G401.6 (cell line): ENCODE results near the gene RETREG1.
"Not testable (repeated sequence)": the region's sequence is repeated elsewhere in the genome, so short reads cannot be mapped to it uniquely, and the experiment has no call there.

Experiments used
- FAIRE-seq: peaks from 2 replicates; lab custom pipeline; 2012; peaks lifted over from hg19 to GRCh38; lab: Jason Lieb, UNC

RETREG1 gene

GRCh38 chr5:16551628-16552027, 65.2 kb downstream of the RETREG1 start:
- no peak for FAIRE-seq

DNA sequence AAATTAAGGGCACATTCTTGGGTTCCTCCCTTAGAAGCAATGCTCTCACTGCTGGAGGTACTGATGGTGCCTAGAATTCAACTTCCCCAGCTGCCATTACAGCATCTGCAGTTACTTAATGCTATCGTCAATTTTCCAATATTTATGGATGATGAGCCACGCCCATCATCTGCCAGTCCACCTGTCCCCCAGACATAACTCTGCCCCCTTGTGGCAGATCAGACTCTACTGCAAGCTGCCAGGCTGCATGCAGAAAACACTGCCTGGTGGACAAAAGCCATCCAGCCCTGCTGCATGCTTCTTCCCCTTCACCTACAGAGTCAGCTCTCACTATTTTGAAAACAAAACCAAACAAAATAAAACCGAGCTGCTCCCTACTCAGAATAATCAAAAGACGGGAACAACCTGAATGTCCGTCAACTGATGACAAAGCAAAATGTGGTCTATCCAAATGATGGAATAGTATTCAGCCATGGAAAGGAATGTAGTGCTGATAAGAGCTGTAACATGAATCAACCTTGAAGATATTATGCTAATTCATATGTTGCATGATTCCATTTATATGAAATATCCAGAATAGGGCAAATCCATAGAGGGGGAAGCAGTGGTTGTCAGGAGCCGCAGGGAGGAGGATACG, 66.4 kb downstream of the RETREG1 start:
- no peak for FAIRE-seq

- FAIRE-seq, result no peak
Observed at GRCh38 chr5:16549491-16550206, 67.1 kb downstream of the RETREG1 start.

GRCh38 chr5:16548812-16549211, 68.0 kb downstream of the RETREG1 start:
- FAIRE-seq, result no peak

DNA sequence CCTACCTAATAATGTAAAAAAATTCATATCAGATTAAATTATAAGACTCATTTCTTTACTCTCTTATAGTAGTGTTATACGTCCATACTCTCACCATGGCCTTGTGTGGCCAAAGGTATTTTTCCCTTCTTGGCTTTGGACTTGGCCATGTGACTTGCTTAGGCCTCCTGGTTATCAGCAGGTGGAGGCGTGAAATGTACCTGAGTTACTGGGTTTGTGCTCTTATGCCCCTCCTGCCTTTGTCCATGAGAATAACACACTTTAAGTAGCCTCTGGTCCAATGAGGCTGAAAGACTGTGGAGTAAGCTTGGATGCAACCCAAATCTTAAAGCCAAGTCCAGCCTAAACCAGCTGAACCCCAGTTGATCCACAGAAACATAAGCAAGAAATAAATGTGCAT, 68.7 kb downstream of the RETREG1 start:
- no peak for FAIRE-seq

DNA sequence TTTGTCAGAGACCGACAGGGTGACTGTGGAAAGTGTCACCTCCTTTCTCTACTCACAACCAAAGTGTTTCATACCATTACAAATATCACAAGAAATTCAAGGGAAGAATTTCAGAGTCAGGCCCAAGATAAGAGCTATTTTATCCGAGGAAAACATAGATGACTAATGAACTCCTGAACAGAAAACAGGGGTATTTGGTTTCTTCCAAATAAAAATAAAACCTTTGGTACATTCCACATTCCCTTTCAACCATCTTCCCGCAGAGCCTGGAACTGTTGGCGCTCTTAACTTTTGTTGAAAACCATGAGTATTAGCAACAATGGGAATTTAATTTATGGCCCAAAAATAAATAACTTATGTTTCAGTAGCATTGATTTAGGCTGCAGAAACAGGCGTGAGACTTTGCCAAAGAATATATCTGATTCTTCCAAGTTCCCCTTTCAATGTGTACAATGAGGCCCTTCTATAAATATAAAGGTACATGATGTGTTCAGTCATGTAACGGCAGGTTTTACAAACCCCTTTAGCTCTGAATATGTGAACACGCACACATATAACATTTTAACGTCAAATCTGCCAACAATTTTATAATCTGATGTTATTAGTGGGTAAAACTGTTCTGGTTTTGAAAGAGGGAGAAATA, 69.5 kb downstream of the RETREG1 start:
- no peak for FAIRE-seq

DNA sequence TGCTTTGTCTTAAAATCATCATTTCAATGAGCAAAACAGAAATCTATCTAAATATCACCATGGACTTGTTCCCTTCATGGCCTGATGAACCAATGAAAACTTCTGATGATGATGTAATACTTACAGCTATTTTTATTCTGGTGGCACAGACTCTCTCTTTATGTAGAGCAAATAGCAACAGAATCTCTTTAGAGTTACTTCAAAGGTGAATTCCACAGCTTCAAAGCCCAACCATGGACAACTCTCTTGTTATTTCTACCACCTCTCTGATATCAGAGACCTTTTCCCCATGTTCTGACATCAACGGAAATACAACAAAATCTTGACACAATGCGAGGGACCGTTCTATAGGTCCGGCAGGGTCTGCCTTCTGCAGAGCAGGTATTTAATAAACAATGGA, 70.1 kb downstream of the RETREG1 start:
- FAIRE-seq, result no peak

DNA sequence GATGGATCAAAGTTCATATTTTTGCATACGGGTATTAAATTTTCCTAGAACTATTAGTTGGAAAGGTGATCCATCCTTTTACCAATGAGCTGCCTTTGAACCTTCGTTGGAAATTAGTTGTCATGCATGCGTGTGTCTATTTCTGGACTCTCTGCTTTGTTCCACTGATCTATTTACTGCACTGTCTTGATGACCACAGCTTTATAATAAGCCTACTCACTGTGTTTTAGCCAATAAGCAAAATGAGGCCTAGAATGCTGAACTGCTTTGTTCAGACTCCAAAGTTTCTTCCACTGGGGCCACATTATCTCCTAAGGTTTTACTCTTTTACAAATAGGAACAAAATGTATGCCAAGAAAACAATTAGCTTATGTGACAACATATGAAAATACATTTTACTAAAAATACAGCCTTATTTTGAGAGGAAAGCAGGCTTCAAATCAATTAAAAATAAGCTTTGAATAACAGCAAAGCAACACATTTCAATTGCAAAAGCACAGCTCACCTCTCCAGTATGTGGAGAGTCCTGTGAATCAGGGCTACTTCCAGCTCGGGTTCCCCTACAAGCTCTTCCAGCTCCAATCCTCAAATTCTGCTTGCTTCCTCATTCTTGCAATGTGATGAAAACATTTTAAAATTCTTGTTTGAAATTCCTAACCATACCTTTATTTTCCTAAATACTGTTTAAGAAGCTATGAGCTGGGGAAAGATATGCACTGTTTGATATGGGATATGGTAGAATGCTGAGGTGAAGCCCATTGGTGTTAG, 72.0 kb downstream of the RETREG1 start:
- no peak for FAIRE-seq

DNA sequence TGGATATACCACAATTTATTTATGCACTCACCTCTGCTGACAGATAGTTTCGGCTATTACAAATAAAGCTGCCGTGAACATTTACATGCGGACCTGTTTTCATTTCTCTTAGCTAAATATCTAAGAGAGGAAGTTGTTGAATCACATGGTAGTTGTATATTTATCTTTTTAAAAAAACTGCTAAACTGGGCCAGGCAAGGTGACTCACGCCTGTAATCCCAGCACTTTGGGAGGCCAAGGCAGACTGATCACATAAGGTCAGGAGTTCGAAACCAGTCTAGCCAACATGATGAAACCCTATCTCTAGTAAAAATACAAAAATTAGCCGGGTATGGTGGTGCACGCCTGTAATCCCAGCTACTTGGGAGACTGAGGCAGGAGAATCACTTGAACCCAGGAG, 73.6 kb downstream of the RETREG1 start:
- FAIRE-seq, result not testable (repeated sequence)

DNA sequence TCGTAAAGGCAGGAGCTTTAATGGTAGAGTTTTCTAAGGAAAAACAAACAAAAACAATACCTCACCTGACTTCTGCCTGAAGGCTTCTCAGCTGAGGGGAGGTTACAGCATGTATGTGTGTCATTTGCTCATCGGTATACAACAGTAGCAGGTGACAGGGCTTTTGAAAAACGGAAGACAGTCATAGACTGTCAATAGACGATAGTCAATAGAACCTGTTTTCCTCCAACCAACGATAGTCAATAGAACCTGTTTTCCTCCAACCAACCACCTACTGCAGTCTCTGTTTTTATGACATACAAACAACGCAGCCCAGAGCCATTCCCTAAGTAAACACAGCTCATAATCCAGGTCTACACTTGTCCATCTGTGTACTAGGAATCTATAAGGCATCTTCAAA, 74.6 kb downstream of the RETREG1 start:
- FAIRE-seq, result no peak

DNA sequence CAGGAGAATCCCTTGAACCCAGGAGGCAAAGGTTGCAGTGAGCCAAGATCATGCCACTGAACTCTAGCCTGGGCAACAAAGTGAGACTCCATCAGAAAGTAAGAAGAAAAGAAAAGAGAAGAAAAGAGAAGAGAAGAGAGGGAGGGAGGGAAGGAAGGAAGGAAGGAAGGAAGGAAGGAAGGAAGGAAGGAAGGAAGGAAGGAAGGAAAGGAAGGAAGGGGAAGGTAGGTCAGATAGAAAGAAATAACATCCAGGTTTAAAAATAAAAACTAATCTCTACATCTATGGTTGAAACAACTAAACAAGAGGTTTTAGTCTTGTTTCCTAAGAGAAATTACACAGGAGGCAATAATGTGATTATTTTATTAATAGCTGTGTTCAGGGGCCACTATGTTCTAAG, 75.2 kb downstream of the RETREG1 start:
- FAIRE-seq, result not testable (repeated sequence)

DNA sequence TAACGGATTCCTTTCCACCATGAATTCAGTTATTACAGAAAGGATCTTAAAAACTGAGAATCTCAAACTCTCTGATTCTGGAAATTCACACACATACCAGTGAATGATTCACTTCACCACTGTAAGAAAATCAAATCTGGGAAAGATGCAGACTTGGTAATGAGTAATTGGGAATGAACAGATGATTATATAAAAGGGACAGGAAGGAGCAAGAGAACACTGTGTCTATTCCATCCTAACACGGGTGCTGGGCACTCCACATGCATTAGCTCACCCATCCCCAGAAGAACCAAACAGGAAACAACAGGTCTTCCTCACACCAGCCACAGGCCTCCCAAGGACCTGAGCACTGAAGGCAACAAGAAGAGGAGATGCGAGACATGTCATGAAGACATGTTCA, 76.4 kb downstream of the RETREG1 start:
- FAIRE-seq, result no peak

GRCh38 chr5:16539169-16539666, 77.6 kb downstream of the RETREG1 start:
- no peak for FAIRE-seq

DNA sequence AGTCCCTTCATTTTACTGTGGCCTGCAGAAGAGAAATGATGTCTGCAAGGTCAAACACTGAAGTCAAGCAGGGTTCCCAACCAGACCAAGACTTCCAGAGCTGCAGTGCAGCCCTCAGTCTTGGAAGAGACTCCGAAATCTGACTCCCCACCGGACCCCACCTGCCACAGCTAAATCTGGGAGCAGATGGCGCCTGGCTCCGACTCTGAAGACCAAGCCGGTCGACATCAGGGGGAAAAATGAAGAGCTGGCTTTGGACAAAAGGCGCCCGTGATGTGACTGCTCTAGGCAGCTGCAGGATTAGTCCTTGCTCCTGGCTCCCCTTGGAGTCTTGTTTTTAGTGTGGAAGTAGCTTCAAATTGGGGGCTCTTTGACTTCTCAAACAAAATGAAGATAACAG, 78.8 kb downstream of the RETREG1 start:
- FAIRE-seq, result no peak

GRCh38 chr5:16536818-16537217, 80.0 kb downstream of the RETREG1 start:
- no peak for FAIRE-seq

- FAIRE-seq, result no peak
Observed at GRCh38 chr5:16536246-16536645, 80.6 kb downstream of the RETREG1 start.

DNA sequence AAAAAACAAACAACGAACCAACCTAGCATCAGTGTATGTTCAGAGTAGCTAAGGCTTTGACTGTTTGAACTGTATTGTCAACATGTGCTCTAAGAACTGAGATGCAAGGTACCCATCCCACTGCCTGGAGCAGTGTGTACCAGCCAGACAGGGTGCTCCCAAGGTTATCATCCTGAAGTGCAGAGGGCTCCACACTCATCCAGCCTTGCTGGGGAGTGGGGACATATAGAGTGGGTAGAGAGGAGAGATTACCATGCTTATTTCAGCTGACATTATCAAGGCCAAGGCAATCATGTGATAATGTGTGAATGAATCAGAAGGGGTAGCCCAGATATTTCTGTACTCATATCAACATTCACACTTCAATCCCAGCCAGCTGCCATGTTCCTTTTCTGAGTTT, 82.5 kb downstream of the RETREG1 start:
- no peak for FAIRE-seq

DNA sequence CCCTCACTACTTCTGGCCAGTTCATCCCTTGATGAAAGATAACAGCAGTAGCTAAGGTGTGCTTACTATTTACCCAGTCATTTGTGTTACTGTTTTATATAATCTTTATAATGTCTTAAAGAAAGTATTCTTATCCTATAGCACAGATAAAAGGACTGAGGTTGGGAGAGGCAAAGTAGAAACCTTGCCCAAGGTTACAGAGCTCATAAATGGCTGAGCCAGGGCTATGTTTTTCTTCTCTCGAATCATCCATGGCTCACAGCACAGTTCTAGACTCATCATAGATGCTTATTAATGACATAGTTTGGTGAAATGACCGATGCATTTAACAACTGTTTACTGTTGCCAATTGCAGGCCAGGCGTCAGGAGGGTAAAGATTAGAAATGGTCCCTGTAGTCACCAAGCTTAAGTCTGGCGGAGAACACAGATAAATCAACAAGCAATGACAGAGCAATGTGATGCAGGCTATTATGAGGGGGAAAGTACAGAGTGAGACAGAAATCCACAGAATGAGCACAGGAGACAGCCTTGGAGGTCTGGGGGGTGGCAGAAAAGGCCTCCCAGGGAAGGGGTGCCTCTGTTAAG, 85.6 kb downstream of the RETREG1 start:
- FAIRE-seq, result no peak

- FAIRE-seq, result no peak
Observed at GRCh38 chr5:16529306-16529705, 87.5 kb downstream of the RETREG1 start.

GRCh38 chr5:16528382-16529110, 88.3 kb downstream of the RETREG1 start:
- FAIRE-seq, result no peak

DNA sequence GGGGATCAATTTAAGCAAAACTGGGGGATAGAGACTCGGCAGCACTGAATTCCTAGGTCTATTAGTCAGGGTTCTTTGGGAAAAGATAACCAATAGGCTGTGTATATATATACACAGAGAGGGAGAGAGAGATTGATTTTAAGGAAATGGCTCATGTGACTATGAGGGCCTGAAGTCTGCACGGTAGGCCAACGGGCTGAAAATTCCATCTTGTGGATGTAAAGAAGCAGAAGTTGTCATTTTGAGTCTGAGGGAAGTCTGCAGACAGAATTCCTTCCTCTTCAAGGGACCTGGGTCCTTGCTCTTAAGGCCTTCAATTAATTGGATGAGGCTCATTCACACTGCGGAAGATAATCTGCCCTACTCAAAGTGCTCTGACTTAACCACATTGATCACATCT, 91.1 kb downstream of the RETREG1 start:
- FAIRE-seq, result no peak

GRCh38 chr5:16524286-16524685, 92.5 kb downstream of the RETREG1 start:
- FAIRE-seq, result no peak
